ENCODE data around the gene PLD4.
"Not testable (repeated sequence)": the region's sequence is repeated elsewhere in the genome, so short reads cannot be mapped to it uniquely, and the experiment has no call there.

PLD4 gene

DNA sequence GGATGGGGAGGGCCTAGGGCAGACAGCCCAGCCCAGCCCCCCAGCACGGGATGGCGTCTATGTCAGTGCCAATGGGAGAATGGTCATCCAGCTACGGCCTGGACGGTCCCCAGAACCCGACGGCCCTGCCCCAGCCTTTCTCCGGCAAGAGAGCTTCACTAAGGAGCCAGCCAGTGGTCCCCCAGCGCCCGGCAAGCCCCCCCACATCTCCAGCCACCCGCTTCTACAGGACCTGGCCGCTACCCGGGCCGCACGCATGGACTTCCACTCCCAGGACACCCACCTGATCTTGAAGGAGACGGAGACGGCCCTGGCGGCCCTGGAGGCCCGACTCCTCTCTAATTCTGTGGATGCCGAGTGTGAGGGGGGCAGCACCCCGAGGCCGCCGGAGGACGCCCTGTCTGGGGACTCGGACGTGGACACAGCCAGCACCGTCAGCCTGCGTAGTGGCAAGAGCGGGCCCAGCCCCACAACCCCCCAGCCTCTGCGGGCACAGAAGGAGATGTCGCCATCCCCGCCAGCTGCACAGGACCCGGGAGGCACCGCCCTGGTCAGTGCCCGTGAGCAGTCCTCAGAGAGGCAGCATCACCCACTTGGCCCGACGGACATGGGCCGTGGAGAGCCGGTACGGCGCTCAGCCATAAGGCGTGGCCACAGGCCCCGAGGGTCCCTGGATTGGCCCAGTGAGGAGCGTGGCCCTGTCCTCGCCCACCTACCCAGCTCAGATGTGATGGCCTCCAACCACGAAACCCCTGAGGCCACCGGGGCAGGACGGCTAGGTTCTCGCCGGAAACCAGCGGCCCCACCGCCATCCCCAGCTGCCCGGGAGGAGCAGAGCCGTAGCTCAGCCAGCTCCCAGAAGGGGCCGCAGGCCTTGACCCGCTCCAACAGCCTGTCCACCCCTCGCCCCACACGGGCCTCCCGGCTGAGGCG lies 37.7 kb upstream of the PLD4 start:
- DNase-seq = no peak

DNA sequence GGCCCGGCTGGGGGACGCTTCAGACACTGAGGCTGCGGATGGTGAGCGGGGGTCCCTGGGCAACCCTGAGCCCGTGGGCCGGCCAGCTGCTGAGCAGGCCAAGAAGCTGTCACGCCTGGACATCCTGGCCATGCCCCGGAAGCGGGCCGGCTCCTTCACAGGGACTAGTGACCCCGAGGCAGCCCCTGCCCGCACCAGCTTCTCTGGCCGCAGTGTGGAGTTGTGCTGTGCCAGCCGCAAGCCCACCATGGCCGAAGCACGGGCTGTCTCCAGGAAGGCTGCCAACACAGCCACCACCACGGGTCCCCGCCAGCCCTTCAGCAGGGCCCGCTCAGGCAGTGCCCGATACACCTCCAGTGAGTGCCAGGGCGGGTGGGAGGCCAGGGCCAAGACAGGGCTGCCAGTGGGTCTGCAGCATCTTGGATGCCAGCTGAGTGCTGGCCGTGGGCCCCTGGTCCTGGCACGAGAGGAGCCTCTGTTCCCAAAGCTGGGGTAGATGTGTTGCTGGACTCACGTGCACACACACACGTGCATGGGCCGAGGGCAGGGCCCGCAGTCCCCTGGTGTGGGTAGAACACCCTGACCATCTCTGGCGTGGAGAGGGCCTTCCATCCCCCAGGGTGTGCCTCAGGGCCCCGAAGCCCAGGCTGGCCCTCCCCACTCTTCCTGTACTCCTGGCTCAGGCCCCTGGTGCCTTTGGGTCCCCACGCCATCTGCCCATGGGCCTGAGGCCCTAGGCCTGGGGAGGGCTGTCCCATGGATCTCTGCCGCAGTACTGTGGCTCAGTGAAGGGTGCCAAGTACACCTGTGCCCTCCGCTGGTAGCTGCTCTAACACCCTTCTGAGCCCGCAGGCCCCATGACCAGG lies 36.8 kb upstream of the PLD4 start:
- DNase-seq = no peak

DNA sequence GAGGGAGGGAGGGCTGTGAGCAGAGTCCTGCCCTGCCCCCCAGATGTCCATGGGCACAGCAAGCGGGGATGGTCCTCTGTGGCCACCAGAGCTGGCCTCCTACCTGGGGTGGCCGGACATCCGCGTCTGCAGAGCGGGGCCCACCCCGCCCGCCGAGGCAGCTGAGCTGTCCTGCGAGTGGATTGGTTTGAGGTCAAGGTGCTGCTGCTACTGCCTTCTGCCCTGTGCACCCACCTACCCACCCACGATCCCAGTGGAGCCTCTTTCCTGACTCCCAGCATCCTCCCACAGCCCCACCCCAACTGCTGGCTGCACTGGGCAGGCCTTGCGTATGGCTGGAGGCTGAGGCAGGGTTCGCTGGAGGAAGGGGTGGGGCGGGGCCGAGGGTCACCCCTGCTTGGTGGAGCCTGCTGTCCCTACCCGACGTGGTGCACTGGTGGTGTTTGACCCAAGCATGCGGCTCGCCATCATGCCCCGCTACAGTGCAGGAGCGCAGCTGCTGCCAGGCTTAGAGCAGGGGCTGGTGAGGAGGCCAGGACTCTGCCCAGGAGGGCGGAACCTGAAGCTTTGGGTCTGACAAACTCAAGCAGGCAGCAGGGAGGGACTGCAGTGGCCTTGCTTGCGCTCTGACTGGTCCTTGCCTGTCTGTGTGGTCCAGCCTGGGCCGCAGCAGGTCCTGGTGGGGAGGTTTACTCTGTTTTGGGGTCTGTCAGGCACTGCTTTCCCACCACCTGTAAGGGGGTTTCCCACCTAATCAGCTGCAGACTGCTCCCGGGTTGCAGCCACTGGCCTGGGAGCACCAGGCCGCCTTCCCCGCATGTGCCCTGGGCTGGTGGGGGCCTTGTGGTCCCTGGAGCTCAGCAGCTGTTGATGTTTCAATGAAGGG lies 35.9 kb upstream of the PLD4 start:
- DNase-seq = no peak

GRCh38 chr14:104889375-104889757 lies 35.3 kb upstream of the PLD4 start:
- no peak for DNase-seq

GRCh38 chr14:104890292-104890691 lies 34.4 kb upstream of the PLD4 start:
- DNase-seq = not testable (repeated sequence)

- DNase-seq = no peak
Observed at GRCh38 chr14:104891121-104891551, 33.5 kb upstream of the PLD4 start.

DNA sequence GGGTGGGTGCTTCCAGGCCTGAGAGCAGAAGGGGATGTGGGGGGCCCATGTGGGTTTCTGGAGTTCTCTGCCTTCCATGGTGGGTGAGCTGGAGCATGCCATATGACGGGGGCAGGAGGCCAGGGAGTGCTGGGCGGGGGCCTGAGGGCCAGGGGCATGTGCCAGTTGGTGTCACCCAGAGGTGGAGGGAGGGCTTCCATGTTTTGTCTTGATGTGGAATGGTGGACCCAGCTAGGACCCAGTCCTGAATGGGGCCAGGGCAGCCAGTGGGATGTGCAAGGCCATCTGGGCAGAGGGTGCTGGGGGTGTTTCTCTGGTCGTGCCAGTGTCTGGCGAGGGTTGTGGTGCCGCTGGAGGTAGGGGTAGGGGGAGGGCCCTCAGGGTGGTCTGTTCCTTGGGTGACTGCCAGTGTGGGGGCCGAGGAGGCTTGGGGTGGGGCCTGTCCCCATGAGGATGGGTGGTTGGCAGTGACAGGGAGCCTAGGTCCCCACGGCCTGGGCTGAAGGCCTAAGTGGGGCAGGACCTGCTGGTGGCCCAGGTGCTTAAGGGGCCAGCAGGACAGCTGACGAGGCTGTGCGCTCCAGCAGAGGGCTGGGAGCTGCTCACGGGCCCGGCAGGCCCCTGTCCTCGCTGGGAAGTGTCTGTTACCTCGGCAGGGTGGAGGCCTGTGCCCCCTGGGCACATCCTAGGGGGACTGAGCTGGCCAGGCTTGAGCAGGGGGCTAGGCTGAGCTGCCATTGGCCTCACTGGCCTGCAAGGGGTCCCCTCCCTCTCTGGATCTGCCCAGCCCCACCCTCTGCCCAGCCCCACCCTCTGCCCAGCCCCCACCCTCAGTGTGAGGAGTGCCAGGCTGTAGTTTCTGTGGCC lies 32.8 kb upstream of the PLD4 start:
- no peak for DNase-seq

DNA sequence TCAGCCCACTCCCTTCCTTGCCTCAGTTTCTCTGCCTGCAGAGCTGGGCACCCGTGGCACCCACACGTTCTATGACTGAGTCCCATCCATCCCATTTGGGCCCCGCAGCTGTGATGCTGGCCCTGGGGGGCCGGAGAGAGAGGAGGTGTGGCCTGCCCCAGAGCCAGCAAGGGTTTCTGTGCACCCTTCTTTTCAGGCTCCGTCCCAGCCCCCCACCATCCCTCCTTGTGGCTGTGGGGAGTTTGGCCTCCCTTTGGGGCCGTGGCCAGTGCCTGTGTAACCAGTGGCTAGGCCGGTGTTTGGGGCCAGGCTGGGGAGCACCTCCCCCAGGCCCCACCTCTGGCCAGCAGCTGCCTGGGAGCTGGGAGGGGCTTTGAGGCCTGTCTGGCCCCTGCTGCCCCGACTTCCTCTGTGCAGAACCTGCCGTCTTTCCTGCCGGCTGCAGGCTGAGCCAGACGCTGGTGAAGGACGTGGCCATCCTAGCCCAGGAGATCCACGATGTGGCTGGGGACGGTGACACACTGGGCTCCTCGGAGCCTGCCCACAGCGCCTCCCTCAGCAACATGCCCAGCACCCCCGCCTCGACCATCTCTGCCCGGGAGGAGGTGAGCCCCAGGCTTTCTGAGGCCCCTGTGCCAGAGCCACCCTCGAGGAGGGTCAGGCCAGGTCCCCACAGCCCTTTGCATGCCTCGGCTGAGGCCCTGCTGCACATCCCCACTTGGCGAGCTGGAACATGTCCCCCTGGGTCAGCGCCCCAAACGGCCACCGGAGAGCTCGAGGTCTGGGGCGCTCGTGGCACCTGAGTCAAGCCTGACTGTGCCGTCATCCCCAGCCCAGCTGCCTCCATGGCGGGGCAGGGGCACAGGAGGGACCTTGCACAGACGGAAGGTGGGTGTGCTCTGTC lies 31.9 kb upstream of the PLD4 start:
- no peak for DNase-seq

GRCh38 chr14:104893435-104894207 lies 31.1 kb upstream of the PLD4 start:
- no peak for DNase-seq

GRCh38 chr14:104894331-104895206 lies 30.1 kb upstream of the PLD4 start:
- DNase-seq = no peak

- DNase-seq = no peak
Observed at GRCh38 chr14:104895207-104895785, 29.4 kb upstream of the PLD4 start.

GRCh38 chr14:104895786-104896661 lies 28.7 kb upstream of the PLD4 start:
- DNase-seq = no peak

GRCh38 chr14:104897330-104898194 lies 27.1 kb upstream of the PLD4 start:
- DNase-seq = no peak

- no peak for DNase-seq
Observed at GRCh38 chr14:104898195-104898558, 26.5 kb upstream of the PLD4 start.

DNA sequence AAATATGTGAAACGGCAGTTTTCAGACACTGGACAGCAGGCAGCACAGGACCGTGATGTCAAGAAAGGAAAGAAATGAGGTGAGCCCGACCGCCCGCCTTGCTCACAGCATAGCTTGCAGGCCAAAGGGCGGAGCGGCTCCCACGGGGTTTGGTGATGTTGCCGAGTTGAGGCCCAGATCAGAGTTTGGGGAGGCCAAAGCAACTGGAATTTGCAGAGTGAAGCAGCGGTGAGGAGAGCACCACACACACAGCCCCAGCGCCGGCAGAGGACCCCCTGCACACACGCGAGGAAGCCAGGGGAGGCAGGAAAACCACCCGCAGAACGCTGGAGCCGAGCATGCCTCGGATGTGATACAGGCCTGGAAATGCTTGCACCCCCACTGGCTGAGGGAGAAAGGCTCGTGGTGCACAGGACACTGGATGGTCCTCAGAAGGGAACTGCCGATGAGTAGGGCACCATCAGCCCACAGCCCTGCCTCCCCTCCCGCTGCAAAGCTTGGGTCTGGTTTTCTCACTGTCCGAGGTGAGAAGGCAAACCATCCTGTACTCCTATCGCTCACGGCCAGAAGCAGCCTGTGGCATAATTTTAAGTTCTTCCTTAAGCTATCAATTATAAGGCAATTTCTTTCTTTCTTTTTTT lies 25.7 kb upstream of the PLD4 start:
- DNase-seq = no peak

DNA sequence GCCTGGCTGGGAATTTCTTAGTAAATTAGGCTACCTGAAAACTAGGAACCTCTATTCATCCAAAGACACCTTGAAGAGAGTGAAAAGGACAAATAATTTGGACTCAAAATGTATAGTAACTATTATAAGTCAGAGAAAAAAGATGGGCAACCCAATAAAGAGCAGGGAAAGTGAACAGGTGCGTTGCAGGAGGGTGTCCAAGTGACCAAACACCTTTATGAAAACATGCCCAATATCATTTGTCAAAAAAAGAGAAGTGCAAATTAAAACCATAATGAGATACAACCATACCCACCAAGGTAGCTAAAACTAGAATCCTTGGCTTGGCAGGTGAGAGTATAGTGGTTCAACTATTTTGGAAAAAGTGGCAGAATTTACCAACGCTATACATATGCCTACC lies 24.9 kb upstream of the PLD4 start:
- no peak for DNase-seq

Measured in hematopoietic multipotent progenitor cell treated with erythropoietin and hydrocortisone succinate and interleukin-3 and kit ligand, for 6 days (in vitro differentiated cells).